Erythroblast (primary cell): ENCODE data around the gene SCRN1.

Source experiments
- GATA1 ChIP-seq: IDR thresholded peaks from 2 replicates; pipeline ENCODE4 v1.6.1; 2011; ENCODE audit warnings: low read depth, mild to moderate bottlenecking, control low read depth, low read length, moderate library complexity
- POLR2A ChIP-seq: IDR thresholded peaks from 2 replicates; pipeline ENCODE4 v1.6.1; 2011; ENCODE audit warnings: mild to moderate bottlenecking, low read length

DNA sequence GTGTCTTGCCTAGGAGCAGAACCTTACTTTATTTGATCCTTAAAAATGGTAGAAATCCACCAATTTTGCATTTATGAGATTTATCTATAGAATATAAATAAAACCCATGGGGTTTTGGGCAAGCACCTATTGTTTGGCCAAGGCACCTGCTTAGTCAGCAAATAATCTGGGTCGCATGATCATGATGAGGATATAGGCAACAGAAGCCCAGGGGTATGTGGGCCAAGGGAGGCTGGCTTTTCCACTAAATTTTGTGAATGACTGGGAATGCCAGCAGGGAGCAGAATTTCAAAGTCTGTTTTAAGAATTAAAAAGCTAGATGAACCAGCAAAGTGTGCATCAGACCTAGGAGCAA is 17.3 kb downstream of the SCRN1 start:
- no peak for TF ChIP-seq POLR2A
- no peak for TF ChIP-seq GATA1
